Activated CD8-positive, alpha-beta T cell treated with anti-CD3 and anti-CD28 coated beads, Interleukin-2, amount 10 ng/mL, durations not matched to agents 7 days and 5 days (primary cell): ENCODE measurements around the gene ZMYND12. TPM values are rescaled to one million over a fixed set of nuclear protein-coding genes. Genes with fewer than 3 reads are reported as not detected.
A peak's percentile ranks its signal among the peaks of the same experiment; 100 is the strongest.

Experiments used
- ATAC-seq: fragments of 150-1000 bp; cut with Tn5 transposase; one replicate; pipeline ENCODE4 v1.10.0; 2021; ENCODE audit warnings: moderate library complexity
- CTCF ChIA-PET: fragments of 350-600 bp; sonication (Branson Sonifier 250); formaldehyde crosslinking; loops from one replicate; lab custom pipeline; 2021; ENCODE audit warnings: antibody characterized with exemption; lab: Charles Lee
- POLR2A ChIA-PET: fragments of 350-600 bp; sonication (Branson Sonifier 250); formaldehyde crosslinking; loops from one replicate; lab custom pipeline; 2021; ENCODE audit warnings: antibody characterized with exemption; lab: Charles Lee
- DNase-seq: peaks from one replicate; pipeline ENCODE4 v3.0.0-alpha.2; 2020
- H3K27ac Mint-ChIP-seq: one replicate; pipeline ENCODE4 v1.8.0; 2021; ENCODE audit warnings: mild to moderate bottlenecking, mixed read lengths
- H3K27me3 Mint-ChIP-seq: one replicate; pipeline ENCODE4 v1.8.0; 2021; ENCODE audit warnings: low read depth, mixed read lengths
- H3K36me3 Mint-ChIP-seq: one replicate; pipeline ENCODE4 v1.8.0; 2021; ENCODE audit warnings: low read depth, mixed read lengths
- H3K4me1 Mint-ChIP-seq: one replicate; pipeline ENCODE4 v1.8.0; 2021; ENCODE audit warnings: low read depth, mixed read lengths
- H3K4me3 Mint-ChIP-seq: one replicate; pipeline ENCODE4 v1.8.0; 2021; ENCODE audit warnings: mild to moderate bottlenecking, mixed read lengths
- H3K9me3 Mint-ChIP-seq: one replicate; pipeline ENCODE4 v1.8.0; 2022; ENCODE audit warnings: mixed read lengths; ENCODE audit not compliant: insufficient read depth
- total RNA-seq, 2 experiments: library from RNA; stranded (reverse); gene quantifications; one replicate each; pipeline ENCODE4 v1.2.3, GENCODE V29; 2021

Gene ZMYND12
- total RNA-seq, 2 experiments from 2014 or later = 0.63 to 0.79 TPM

DNA sequence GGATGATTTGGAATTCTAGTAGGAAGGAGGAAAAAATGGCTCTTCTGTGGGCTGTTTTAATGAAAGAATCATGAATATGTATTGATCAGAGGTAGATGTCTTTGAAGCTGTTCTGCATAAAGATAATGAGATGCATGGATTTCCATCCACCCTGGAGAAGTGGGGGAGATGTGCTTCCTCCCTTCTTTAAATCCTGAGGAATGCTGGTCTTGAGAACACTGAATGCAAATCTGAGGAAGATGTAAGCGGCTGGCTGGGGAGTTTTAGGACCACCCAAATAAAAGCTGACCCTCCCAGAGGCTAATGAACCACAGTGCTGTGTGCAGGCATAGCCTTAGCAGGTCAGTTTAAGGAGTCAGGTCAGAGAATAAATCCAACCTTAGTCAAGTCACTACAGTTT lies 37.3 kb downstream of the ZMYND12 start:
- Mint-ChIP-seq H3K4me1 (no peaks in the 10 kb centered on the region), H3K9me3 (no peaks in the 10 kb centered on the region), H3K27ac (no peak overlapping the region), H3K36me3 (no peaks in the 10 kb centered on the region), H3K27me3 (peaks cover 2% of the 10 kb centered on the region), H3K4me3 (no peak overlapping the region)
- DNase-seq = no peak
- POLR2A ChIA-PET = no interaction called here
- CTCF ChIA-PET = no interaction called here
- ATAC-seq = no peak

DNA sequence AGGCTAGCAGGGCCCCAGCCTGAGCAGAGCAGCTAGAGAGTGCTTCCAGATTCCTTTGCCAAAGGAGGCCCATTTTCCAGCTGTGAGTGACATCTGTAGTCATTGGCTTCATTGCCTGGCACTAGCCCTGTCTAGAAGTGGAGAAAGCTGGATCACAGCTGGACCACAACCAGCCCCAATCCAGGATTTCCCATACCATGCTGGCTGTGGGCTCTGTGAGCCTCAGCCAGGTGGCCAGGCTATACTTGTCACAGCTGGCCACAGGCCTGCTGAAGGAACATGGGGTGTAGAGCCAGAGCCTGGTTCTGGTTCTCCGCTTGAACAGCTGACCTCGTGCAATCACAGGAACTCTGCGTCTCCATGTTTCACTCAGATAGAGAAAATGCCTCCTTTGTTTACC lies 38.7 kb downstream of the ZMYND12 start:
- Mint-ChIP-seq H3K4me3 (no peak overlapping the region), H3K36me3 (no peaks in the 10 kb centered on the region), H3K27me3 (peaks cover 2% of the 10 kb centered on the region), H3K27ac (no peak overlapping the region), H3K9me3 (no peaks in the 10 kb centered on the region), H3K4me1 (no peaks in the 10 kb centered on the region)
- ChIA-PET CTCF (no interaction called here), POLR2A (no interaction called here)
- no peak for ATAC-seq
- no peak for DNase-seq

DNA sequence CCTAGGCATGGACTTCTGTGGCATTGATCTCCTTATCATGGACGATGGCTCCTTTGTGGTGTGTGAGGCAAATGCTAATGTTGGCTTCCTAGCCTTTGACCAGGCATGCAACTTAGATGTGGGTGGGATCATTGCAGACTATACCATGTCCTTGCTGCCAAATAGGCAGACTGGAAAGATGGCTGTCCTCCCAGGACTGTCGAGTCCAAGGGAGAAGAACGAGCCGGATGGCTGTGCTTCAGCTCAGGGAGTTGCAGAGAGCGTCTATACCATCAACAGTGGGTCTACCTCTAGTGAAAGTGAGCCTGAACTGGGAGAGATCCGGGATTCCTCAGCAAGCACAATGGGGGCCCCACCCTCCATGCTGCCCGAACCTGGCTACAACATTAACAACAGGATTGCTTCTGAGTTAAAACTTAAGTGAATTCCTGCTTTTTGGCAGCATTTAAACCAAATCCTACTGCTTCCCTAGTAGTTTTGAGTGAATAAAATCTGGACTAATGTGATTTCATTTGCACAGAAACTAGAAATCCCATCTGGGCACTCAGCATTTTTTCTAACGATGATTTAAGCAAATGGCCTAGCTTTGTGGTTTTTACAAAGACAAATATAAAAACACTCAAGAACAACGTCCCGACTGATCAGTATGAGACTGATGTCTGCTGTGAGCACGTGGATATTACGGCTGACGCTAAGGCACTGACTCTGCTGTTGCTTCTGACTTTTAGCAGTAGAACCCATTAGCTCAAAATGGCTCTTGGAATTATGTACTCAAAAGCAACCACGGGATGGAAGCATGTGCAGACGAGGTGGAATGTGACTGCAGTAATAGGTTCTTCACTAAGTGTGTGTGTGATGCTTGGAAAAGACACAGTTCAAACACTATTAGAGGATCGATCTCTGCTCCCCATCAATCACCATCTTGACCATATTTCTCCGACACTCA lies 41.0 kb downstream of the ZMYND12 start:
- ATAC-seq (no peak), DNase-seq (no peak)
- no peaks in the 10 kb centered on the region for H3K4me1 Mint-ChIP-seq
- ChIA-PET POLR2A (no interaction called here), CTCF (no interaction called here)
- no peaks in the 10 kb centered on the region for H3K36me3 Mint-ChIP-seq
- H3K27ac Mint-ChIP-seq = no peak overlapping the region
- no peaks in the 10 kb centered on the region for H3K27me3 Mint-ChIP-seq
- H3K4me3 Mint-ChIP-seq = no peak overlapping the region
- no peaks in the 10 kb centered on the region for H3K9me3 Mint-ChIP-seq

DNA sequence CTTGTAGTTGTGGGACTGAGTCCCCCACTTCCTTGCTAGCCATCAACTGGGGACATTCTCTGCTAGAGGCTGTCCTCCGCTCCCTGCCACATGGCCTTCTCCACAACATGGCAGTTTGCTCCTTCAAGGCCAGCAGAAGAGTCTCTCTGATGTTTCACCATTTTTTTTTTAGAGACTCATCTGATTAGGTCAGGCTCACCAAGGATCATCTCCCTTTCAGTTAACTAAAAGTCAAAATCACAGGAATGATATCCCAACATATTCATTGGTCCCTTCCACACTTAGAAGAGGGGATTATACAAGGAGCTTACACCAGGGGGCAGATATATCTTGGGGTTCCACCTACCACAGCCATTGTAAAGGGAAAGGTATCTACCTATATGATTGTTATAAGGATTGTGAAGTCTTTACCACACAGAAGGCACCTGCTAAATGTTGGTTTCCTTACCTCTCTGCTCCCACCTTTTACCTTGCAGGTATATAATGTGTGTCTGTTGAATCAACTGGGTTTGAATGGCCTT lies 51.9 kb downstream of the ZMYND12 start:
- Mint-ChIP-seq H3K27me3 (no peaks in the 10 kb centered on the region), H3K27ac (no peak overlapping the region), H3K4me1 (no peaks in the 10 kb centered on the region), H3K36me3 (no peaks in the 10 kb centered on the region), H3K9me3 (no peaks in the 10 kb centered on the region), H3K4me3 (no peak overlapping the region)
- ATAC-seq (no peak), DNase-seq (no peak)
- CTCF ChIA-PET = interaction anchor here (0.7 kb wide), 1 partner anchor 141 kb away, joined by 4 read pairs; no protein-coding TSS in a partner anchor
- POLR2A ChIA-PET = no interaction called here

DNA sequence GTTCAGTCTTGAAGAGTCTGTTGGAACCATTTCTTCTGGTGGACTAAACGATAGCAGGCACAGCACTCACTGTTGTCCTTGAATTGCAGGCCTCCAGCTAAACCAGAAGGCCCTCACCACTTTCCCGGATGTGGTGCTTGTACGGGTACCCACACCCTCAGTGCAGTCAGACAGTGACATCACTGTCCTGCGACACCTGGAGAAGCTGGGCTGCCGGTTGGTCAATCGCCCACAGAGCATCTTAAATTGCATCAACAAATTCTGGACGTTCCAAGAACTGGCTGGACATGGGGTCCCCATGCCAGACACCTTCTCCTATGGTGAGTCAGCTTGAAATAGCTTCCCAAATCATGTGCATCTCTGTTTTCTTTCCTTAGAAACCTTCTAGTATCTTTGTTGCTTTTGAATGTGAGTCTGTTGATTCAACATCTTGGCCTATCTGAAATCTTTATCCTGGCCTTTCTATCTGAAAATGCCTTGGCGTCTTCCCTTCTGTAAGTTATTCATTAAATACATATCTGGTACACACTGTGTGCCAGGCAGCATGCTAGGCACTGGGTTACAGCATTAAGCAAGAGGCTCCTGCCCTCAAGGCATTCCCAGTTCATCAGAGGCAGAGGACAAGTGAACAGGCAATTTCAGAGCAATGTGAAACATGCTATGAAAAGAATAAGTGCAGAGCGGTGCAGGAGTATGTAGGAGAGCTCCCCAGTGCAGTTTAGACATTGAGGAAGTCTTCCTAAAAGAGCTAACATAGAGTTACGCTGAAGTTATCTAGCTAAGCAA lies 56.3 kb downstream of the ZMYND12 start:
- Mint-ChIP-seq H3K36me3 (no peaks in the 10 kb centered on the region), H3K27ac (no peak overlapping the region), H3K9me3 (no peaks in the 10 kb centered on the region), H3K27me3 (no peaks in the 10 kb centered on the region), H3K4me1 (no peaks in the 10 kb centered on the region), H3K4me3 (no peak overlapping the region)
- POLR2A ChIA-PET = no interaction called here
- no peak for DNase-seq
- no peak for ATAC-seq
- CTCF ChIA-PET = no interaction called here

DNA sequence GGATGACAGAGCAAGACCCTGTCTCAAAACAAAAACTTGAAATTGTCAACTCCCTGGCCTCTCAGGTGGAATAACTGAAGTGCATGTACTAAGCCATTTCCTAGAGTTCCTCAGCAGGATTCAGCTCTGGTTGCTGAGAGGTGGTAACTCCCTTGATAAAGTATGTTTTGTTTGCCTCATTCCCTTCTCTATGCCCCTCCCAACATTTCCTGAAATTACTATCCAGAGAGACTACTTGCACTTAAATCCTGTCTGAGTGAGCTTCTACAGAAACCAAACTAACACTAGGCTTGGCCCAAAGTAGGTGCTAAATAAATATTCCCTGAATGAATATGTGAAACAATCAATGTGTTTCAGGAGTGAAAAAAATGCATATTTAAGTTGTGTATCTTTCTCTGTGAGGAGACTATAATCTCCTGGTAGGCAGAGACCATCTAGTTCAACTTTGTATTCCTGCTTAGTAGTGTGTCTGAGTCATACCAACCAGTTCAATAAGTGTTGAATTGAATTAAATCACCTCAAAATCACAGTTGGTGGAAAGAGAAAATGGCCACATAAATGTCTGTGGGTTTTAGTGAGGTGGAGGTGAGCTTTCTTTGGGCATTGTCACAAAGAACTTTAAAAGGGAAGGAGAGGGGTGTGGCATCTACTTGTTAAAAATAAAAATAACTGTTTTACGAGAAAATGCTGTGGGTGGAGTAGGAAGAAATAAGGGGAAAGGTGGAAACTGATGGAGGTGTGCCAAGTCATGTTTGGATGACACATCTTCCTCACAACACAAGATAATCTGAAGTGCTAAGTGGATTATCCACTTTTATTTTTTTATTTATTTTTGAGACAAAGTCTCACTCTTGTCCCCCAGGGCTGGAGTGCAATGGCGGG lies 62.6 kb downstream of the ZMYND12 start:
- DNase-seq (no peak), ATAC-seq (no peak)

DNA sequence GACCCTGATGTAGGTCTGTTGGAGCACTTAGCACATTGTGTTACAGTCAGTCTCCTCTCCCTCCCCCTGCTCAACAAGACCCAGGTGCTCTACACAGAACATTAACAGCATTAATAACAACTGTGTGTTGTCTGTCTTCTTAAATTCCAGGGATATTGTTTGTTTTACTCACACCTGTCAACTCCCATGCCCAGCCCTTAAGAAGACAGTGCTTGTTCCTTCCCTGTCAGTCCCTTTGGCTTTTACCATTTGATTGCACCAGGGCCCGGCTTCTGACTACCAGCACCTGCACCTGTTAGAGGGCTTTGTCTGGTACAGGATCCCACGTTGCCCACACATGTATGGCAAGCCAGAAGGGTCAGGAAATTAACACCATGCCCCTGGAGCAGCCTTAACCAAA lies 63.6 kb downstream of the ZMYND12 start:
- ChIA-PET CTCF (interaction anchor here (1.0 to 1.4 kb wide), 2 partner anchors 219 to 245 kb away, joined by 3 read pairs; no protein-coding TSS in a partner anchor), POLR2A (no interaction called here)
- DNase-seq = no peak
- Mint-ChIP-seq H3K4me1 (peaks cover 5% of the 10 kb centered on the region), H3K9me3 (no peaks in the 10 kb centered on the region), H3K27ac (no peak overlapping the region), H3K4me3 (no peak overlapping the region), H3K27me3 (no peaks in the 10 kb centered on the region), H3K36me3 (no peaks in the 10 kb centered on the region)
- ATAC-seq = no peak

More for the DNA sequence above, 62.6 kb downstream of the ZMYND12 start:
- no peaks in the 10 kb centered on the region for H3K36me3 Mint-ChIP-seq
- H3K27me3 Mint-ChIP-seq = no peaks in the 10 kb centered on the region
- no peaks in the 10 kb centered on the region for H3K9me3 Mint-ChIP-seq
- peaks cover 5% of the 10 kb centered on the region for H3K4me1 Mint-ChIP-seq
- ChIA-PET CTCF (no interaction called here), POLR2A (no interaction called here)
- H3K4me3 Mint-ChIP-seq = no peak overlapping the region
- no peak overlapping the region for H3K27ac Mint-ChIP-seq

DNA sequence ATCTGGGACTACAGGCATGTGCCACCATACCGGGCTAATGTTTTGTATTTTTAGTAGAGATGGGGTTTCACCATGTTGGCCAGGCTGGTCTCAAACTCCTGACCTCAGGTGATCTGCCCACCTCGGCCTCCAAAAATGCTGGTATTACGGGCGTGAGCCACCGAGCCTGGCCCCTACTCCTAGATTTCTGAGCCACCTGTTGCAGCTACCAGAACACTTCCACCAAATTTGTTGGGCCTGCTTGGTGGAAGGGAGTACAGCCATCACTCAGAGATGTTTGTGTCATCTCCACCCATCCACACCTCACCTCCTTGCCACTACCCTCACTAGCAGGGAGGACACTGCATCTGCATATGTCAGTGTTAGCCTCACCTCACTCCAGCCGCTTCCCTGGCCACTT lies 69.8 kb downstream of the ZMYND12 start:
- Mint-ChIP-seq H3K4me3 (no peak overlapping the region), H3K27me3 (peaks cover 24% of the 10 kb centered on the region)
- CTCF ChIA-PET = no interaction called here

DNA sequence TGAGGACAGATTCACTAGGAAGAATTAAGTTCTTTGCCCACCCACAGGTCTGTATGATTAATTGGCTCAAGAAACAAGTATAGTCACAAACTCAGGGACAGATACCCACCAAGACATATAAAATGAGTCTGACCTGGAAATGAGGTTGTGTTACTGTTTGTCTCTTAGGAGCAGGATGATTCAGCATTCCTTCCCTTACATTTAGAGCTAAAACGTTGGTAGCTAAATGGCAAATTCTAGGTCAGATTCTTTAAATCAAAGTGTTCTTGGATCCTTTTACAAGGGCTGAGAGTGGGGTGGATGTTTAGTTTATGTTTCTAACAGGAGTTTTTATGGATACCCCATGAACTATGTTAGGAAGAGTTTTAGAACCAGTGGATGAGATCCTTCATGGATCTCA lies 70.5 kb downstream of the ZMYND12 start:
- DNase-seq (no peak), ATAC-seq (no peak)
- no peak overlapping the region for H3K4me3 Mint-ChIP-seq
- CTCF ChIA-PET = interaction anchor here (0.7 kb wide), 1 partner anchor 16 kb away, joined by 3 read pairs; no protein-coding TSS in a partner anchor
- H3K36me3 Mint-ChIP-seq = no peaks in the 10 kb centered on the region
- H3K4me1 Mint-ChIP-seq = peaks cover 4% of the 10 kb centered on the region
- POLR2A ChIA-PET = no interaction called here
- no peak overlapping the region for H3K27ac Mint-ChIP-seq
- peaks cover 27% of the 10 kb centered on the region for H3K27me3 Mint-ChIP-seq
- H3K9me3 Mint-ChIP-seq = no peaks in the 10 kb centered on the region

More for the DNA sequence above, 69.8 kb downstream of the ZMYND12 start:
- Mint-ChIP-seq H3K9me3 (no peaks in the 10 kb centered on the region), H3K27ac (no peak overlapping the region), H3K4me1 (peaks cover 3% of the 10 kb centered on the region), H3K36me3 (no peaks in the 10 kb centered on the region)
- POLR2A ChIA-PET = no interaction called here
- ATAC-seq (no peak), DNase-seq (no peak)

DNA sequence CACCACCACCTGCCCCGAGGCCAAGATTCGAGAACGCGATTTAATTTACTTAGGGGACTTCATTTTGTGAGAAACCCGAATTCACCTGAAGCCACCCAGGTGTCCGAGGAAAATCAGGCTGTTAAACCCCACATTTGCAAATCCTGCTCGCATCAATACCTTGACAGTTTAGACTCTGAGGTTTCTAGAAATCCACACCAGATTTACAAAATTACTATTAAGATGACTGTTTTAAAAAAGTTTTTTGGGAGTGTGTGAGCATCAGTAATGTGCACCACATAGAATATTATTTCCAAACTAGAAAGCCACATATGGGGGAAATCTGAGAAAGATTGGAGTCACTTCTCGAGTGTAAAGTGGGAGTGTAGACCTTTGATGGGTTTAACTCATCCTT lies 74.5 kb downstream of the ZMYND12 start:
- H3K27ac Mint-ChIP-seq = no peak overlapping the region
- POLR2A ChIA-PET = no interaction called here

DNA sequence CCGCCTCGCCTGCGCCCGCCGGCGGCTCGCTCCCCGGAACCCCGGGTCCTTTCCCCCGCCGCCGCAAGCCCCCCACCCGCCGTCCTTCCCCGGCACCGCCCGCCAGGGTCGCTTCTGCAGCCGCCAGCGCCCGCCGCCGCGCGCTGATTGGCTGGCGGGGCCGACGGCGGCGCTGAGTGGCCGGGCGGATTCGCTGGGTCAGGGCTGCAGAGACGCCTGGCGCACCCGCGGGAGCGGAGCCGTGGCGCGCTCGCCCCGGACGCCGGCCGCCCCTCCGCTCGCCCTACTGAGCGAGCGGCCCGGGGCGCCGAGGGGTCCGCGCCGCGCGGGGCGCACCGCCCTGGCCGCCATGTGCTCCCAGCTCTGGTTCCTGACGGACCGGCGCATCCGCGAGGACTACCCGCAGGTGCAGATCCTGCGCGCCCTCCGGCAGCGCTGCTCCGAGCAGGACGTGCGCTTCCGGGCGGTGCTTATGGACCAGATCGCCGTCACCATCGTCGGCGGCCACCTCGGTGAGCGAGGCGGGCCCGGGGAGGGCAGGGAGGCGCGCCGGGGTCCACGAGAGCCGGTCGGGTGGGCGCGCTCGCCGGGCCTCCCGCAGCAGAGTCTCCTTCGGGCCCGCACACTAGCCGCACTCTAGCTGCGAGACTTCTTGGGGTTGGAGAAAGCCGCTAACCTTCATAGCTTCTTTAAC lies 75.1 kb downstream of the ZMYND12 start, which contains the start of gene RIMKLA:
Gene RIMKLA, plus strand, starts transcription at position 207 of the 694 bp plus-strand sequence. Its CDS starts 143 bp downstream, at position 350.
- peaks cover 48% of the 10 kb centered on the region for H3K27me3 Mint-ChIP-seq
- no peaks in the 10 kb centered on the region for H3K36me3 Mint-ChIP-seq
- ATAC-seq = peak; percentile 89
- DNase-seq = peak; percentile 48
- H3K9me3 Mint-ChIP-seq = no peaks in the 10 kb centered on the region
- H3K4me3 Mint-ChIP-seq = peak within 1 kb of the TSS; percentile 71
- ChIA-PET CTCF (no interaction called here), POLR2A (no interaction called here)
- peaks cover 8% of the 10 kb centered on the region for H3K4me1 Mint-ChIP-seq
- no peak within 1 kb of the TSS for H3K27ac Mint-ChIP-seq

More for the DNA sequence above, 74.5 kb downstream of the ZMYND12 start:
- Mint-ChIP-seq H3K36me3 (no peaks in the 10 kb centered on the region), H3K4me3 (peak overlapping the region; percentile 70), H3K9me3 (no peaks in the 10 kb centered on the region), H3K27me3 (peaks cover 48% of the 10 kb centered on the region), H3K4me1 (peaks cover 8% of the 10 kb centered on the region)
- CTCF ChIA-PET = no interaction called here
- ATAC-seq (no peak), DNase-seq (no peak)
